ENCODE results near the gene SERTAD4.

GRCh38 chr1:210264496-210265380 is 32.1 kb downstream of the SERTAD4 start:
- no peak for TF ChIP-seq EZH2phosphoT487 (IDR thresholded peaks at IDR 0.05; ENCODE audit: borderline replicate concordance)
- TF ChIP-seq, protein P1, sequence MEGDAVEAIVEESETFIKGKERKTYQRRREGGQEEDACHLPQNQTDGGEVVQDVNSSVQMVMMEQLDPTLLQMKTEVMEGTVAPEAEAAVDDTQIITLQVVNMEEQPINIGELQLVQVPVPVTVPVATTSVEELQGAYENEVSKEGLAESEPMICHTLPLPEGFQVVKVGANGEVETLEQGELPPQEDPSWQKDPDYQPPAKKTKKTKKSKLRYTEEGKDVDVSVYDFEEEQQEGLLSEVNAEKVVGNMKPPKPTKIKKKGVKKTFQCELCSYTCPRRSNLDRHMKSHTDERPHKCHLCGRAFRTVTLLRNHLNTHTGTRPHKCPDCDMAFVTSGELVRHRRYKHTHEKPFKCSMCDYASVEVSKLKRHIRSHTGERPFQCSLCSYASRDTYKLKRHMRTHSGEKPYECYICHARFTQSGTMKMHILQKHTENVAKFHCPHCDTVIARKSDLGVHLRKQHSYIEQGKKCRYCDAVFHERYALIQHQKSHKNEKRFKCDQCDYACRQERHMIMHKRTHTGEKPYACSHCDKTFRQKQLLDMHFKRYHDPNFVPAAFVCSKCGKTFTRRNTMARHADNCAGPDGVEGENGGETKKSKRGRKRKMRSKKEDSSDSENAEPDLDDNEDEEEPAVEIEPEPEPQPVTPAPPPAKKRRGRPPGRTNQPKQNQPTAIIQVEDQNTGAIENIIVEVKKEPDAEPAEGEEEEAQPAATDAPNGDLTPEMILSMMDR (conservative IDR thresholded peaks at IDR 0.05; ENCODE audit: low read length), result peak; percentile 35; the same call in 1 of the 2 replicates

All from Loucy (cell line).